ENCODE results near the gene CASZ1.
A peak's percentile ranks its signal among the peaks of the same experiment; 100 is the strongest.

The CASZ1 gene

DNA sequence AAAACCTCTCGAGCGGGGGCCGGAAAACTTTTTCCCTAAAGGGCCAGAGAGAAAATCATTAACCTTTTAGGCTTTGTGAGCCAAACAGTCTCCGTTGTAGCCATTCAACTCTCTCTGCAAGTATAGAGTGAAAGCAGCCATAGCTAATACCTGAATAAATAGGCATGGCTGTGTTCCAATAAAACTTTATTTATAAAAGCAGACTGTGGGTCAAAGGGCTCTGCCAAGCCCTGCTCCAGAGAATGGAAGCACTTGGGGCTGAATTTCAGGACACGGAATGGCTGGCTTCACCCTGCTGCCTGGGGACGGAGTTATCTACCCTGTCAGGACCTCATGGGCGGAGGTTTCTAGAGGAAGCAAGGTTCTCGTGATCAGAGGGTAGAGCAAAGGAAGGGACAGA is 92.7 kb downstream of the CASZ1 start:
- no peak for DNase-seq

DNA sequence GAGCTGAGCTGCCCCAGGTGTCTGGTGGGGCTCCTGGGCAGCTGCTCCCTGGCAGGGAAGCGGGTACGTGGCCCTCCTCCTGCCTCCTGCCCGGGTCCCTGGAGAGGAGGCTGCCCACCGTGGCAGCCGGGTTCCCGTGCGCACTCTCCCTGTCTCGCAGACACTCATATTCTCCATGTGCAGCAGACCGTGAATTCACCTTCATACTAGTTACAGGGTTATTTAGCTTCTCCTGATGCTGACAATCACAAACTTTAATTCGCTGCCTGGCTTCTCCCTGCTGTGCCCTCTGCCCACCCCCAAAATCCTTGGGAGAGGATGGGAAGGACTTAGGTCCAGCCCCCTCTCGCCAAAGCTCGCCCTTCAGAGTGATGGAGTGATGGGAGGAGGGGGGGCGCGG is 95.3 kb downstream of the CASZ1 start:
- DNase-seq: no peak

DNA sequence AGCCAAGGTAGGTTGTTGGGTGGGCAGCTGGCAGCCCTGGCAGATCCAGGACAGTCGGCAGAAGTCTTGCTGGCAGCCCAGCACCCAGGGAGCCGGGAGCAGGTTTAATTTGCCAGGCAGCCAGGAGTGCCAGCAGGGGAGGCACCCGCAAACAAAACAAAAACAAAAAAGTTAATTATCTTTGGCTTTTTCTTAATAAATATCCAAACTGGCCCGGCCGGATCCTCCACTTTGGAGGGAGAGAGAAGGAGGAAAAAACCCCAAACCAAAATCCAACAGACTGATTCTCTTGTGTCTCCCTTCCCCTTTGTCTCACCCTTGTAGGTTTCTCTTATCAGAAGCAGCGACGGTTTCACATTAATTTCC is 97.0 kb downstream of the CASZ1 start:
- no peak for DNase-seq

DNA sequence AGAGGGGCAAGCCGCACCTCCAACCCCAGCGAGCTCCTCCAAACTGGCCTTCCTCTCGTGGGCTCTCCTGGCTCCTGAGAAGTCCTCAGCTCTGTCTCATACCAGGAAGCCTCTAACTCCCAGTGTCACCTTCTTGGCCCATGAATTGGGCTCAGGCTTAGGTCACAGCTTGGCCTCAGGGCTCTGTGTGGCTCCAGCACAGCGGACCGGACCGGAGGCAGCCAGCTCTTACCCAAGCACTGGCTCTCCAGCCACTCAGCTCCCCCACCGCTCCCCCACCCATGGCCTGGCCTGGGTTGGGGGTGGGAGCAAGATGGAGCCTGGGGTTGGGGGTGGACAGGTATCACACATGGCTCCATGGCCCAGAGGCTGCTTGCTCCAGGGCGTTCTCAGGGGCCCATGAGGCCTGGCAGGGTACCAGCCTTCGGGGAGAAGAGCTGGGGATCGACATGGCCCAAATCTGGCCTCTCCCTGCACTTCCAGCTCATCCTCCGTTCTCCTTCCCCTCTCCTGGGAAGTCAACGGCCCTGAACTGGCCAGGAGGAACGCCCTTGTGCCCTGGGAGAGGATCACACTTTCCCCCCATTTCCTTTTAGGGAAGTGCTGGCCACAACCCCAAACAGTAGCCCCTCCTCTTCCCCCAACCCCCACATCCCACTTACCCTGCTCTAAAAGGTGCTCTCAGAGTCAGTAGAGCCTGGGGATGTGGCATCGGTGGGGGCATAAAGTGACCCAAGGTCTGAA is 97.5 kb downstream of the CASZ1 start:
- no peak for DNase-seq

DNA sequence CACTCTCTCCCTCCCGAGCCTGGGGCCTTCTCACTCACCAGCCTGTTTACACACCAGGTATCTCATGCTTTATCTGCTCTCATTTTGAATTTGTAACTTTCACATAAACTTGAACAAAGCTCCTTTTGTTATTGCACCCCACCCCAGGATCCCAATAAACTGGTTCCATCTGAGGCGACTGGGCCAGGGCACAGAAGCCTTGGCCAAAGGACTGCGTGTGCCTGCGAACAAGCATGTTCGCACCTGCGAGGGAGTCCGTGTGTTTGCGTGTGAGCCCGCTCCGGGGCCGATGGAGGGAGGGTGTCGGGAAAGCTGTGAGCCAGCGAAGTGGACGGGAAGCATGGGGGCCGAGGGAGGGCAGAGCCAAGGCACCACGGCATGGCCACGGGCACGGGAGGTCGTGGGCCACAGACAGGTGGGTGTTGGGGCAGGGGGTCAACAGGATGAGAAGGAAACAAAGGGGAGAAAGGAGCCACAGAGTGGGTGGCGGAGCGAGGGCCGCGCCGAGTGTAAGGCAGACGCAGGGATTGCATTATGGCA is 98.8 kb downstream of the CASZ1 start:
- DNase-seq: no peak

DNA sequence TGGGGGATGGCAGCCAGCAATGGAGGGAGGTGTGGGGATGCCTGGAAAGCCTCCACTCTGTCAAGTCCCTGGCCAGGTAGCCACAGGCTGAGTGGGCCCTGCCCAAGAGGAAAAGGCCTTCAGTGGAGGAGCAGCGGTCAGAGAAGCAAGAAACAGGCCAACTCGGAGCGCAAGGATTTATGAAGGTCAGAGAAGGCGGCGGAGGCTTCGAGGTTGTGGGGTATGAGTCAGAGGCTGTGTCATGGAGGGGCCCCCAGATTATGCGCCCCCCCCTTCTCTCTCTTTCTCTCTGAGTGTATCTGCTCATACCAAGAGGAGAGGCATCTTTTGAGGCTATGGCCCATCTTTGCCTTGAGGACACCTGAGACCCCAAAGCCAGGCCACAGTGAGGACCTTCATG is 99.5 kb downstream of the CASZ1 start:
- no peak for DNase-seq

DNA sequence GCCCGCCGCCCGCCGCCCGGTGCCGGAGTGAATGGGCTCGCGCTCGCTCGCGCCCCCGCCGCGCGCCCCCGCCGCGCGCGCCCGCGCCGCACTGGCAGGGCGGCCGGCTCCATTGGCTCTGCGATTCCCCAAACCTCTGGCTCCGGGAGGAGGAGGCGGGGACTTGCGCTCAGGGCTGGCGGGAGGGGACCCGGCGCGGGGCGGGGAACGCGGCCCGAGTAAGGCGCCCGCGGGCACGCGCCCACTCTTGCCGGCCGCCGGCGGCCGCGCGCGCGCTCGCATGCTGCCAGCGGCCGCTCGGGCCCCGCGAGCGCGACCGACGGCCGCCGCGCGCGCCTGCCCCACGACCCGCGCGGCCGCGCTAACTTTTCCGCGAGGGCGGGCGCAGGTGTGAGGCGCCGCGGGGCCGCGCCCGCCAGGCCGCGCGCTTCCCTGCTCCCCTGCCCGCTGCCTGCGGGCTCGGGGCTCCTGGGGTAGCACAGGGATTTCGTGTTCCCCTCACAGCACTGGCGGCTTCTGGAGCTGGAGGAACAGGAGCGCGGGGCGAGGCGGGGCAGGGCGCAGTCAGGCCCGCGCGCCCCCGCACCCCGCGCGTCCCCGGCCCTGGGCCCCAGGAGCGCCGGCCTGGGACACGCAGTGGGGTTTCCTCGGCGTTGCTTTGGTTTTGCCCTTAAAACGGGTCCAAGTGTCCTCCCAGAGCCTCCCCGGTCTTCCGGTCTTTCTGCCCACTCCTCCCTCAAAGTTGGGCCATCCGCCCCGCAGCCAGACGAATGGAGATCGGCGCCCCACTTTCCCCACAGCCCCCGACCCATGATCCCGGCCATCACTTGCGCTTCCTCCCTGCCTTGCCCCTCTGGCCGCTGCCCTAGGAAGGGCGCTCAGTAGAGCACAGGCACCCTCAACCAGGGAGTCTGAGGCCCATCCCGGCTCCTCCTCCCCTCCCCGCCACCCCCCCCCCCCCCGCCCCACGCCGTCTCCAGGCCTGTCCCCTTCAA is 101.5 kb downstream of the CASZ1 start:
- peak; percentile 93 for DNase-seq

DNA sequence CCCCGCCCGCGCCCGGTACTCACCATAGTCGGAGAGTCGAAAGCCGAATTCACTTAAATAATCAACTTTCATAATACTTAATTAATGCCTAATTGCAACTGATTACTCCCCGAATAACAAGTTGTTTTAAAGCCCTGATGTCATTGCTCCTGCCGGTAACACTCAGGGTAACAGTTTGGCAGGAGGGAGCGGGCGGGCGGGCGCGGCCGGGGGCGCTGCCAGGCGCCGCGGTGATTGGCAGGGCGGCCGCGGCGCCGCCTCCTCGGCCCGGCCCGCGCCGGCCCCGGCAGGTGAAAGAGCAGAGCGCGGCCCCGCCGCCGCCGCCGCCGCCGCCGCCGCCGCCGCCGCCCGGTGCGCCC is 102.2 kb downstream of the CASZ1 start:
- no peak for DNase-seq

DNA sequence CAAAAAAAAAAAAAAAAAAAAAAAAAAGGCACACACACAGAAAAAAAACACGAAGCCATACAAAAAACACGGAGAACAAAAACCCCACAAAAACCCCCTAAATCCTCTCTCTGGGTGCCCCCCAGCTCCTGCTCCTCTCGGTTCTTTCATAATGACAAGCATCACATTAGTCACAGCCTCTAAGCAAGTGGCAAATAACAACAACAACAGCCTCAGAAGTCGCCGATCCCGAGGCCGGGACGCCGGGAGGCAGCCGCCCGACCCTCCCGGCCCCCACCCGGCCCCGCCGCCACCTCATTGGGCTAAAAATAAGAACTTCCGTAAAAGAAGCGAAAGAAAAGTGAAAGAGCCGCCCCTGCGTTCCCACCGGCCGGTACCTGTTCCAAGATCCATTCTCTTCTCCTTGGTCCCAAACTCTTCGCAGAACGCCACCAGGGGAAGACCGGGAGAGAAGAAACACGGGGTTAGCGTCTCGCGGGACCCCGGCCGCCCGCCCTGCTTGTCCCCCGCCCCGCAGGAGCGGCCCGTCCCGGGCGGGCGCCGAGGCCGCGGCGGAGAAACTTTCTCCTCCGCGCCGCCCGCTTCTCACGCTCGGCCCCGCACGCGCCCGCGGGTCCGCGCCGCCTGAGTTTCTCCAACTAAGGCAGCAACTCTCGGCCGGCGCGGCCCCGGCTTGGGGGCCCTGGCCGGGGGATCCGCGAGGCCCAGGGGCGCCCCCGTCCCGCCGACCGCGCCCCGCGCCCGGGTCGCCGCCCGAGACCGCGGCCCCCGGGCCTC is 102.8 kb downstream of the CASZ1 start:
- DNase-seq: peak; percentile 82

DNA sequence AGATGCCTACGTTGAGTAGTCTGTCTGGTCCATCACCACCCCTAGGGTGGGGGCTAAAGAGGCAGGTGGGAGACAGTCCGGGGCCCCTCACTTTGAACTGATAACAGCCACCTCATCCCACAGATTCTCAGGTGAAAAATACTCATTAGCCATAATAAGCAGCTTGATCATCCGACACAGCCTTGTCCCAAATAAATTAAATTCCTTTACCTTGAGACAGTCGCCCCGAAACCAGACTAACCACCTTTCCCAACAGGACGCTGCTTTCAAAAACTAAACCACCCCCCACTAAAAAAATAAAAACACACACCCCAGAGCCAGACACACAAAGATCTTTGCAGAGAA is 103.3 kb downstream of the CASZ1 start:
- DNase-seq: no peak

DNA sequence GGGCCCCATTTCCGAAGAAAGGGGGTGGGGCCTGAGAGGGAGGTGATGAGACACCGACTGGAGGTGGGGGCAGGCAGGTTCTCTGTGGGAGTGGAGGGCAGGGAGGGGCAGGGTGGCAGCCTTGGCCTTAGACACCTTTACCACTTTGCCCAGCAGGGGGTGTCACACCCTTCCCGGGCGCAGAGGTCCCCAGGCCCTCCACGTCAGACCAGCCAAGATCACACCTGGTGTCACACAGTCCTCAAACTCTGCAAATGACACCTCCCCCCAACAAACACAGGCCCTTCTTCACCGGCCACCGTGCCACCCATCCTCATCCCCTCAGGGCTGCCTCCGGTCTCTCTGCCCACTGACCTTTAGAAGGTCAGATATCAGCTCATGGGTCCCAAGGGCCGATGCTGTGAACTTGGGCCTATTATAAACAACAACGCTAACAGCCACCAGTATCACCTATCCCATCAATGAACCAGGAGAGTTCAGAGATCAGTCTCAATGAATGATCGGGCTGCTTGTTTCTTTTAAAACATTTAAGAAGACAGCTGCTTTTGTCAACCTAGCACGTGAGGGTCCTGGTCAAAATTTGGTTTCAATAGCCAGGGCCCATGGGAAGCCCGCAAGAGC is 103.9 kb downstream of the CASZ1 start:
- DNase-seq: peak; percentile 87

DNA sequence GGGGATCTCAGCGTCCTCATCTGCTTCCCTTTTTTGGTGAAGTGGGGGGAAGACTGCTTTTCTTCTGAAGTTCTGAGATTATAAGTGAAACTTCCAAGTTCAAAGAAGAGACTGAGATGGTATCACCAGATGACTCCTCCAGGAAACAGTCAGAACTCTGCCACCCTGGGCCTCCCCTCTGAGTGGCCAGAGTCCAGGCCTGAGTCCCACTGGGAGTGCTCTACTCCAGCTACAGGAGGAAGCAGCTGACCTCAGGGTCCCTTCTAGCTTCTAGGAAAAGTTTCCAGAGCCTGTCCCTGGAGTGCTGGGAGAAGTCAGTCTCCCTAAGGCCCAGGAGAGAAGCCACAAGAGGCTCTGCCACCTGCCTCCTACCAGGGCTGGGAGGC is 104.7 kb downstream of the CASZ1 start:
- DNase-seq: no peak

DNA sequence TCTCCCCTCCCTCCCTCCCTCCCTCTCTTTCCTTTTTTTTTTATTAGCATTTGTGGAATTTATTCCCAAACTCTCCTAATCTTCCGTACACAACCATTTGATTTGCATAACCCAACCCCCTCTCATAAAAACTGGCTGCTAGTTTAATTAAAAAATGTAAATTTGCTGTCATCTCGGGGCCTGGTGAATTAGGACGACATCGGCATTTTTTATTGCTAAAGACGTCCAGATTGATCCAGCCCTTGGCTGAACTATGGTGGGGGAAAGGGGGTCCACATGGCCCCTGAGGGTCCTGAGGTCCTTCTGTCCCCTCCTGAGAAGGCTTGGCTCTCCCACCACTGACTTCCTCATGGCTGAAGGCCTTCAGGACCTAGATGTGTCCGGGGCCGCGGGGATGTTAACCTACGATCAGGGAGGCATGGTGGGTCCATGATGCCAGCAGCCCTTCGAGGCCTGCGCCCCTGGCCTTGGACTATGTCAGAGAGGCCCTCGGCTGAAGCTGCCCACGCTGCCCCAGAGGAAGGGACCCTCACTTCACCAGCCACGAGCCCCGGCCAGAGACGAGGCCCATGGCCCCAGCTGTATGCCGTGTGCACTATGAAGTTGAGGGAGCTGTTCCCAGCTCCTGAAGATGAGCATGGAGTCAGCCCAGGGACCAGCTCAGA is 105.2 kb downstream of the CASZ1 start:
- no peak for DNase-seq

DNA sequence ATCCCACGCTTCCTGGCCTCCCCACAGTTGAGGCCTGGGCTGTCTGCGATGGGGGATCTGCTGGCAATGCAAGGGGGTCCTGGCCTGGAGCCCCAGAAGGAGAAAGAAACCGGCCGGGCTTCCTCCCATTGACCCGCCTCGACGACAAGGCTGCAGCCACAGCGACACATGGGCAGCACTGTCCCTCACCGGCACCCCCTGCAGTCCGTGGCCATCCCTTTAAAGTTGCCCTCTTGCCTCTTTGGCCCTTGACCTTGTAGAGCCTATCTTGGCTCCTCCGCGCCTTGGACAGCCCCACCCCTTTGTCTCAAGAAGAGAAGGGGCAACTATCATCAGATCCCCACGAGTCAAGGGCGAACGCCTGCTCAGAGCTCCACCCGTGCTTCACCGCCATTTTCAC is 106.0 kb downstream of the CASZ1 start:
- DNase-seq: no peak

DNA sequence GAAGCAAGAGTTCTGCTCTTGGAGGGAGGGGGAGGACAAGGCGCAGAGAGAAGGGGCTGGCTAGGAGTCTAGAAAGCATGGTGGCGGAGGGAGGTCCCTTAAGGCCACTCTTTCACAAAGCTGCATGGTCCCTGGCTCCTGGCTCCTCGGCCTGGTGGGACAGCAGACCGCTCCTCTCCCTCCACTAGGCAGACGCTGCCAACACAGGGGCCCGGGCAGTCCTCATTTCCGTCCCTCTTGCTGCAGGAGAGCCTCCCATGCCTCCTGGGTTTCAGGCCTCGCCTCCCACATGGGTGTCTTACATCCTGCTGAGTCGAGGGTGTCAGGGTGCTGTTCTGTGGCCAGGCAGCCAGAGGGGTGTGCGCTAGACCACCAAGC is 108.0 kb downstream of the CASZ1 start:
- DNase-seq: no peak

DNA sequence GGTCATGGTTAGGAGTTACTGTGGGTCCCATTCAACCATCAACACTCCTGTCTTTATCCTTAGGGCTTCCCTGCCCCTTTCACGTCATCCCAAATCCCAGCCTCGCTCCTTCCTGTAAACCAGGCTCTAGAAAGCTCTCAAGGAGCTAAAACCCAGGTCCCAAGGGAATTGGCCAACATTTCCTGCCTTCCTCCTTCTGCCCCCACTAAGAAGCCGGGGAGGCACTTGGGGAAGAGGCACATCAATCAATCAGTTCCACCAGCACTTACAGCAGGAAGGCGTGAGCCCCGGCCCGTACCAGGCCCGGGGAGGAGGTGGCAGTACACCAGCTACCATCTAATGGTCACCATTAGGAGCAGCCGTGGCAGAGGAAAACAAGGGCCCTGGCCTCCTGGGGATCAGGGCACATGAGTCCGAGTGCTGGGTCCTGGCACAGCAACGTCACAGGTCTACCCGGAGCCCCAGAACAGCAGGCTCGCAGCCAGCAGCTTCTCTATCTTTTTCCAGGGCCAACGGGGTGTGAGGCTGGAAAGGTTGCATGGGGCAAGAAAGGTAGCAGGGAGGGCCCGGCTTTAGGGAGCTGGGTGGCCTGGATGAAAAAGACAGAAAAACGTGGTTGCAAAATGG is 108.6 kb downstream of the CASZ1 start:
- DNase-seq: no peak

DNA sequence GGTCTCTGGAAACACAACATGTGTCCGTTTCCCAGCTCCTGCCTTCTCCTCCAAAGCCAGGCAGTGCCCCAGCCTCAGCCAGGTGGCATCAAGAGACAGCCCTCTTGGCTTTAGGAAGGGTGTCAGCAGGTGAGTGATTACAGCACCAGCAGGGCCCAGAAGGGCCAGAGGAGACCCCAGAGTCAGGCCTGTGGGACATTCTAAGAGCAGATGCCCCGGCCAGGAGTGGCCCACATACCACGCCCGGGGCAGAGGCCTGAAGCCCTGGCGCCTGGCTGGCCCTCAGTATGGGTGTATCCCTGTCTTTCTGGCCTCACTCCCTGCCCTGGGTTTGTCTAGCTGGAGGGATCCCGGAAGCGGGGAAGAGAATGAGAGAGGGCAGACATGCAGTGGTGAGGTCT is 109.2 kb downstream of the CASZ1 start:
- no peak for DNase-seq

DNA sequence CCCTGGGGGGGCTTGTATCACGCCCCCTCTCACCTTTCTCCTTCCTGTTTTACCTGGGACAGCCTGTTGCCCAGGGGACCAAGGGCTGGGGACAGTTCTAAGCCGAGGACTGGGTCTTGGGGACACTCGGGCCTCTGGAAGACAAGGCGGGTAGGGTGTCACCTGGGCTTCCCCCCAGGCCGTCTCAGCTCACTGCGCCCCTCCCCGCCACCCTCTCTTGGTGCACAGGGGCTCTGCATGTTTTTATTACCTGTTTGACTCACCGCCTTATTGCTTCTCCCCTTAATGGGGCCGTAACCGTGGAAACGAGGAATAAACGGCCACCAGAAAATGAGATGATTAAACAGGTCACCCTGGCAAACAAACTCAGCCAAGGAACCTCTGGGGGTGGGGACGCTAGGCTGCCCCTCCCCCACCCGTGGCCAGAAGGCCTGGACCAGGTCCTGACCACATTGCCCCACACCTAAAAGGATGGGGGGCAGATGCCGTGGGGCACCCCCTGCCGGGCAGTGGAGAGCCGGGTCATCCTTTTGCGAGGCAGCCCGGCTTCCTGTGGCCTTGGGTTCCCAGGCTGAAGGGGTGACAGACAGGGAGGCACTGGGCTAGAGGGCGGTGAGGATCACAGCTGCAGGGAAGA is 109.9 kb downstream of the CASZ1 start:
- no peak for DNase-seq

DNA sequence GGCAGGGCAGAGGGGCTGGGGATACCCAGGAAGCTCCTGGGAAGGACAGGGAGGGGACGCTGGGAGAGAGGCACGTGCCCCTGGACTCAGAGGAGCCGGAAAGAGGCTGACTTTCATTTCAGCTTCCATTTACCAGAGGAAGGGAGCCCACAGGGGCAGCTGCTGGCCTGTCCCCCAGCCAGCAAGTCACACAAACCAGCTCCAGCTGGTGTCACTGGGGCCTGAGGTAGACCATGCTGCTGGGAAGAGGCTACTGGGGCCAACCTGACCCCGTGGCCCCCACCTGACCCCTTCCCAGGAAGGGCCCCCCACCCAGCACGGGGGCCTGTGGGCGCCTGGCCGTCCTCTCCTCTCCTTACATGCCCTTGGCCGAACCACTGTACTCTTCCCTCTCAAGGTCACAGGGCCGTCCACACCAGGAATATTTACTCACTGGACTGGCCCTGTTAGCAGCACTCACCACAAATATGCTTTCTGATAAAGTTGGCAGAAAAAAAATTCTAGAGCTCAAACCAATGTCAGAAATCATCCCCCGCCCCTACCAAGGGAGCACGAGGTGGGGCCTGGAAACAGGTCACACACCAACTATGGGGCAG is 110.5 kb downstream of the CASZ1 start:
- no peak for DNase-seq

DNA sequence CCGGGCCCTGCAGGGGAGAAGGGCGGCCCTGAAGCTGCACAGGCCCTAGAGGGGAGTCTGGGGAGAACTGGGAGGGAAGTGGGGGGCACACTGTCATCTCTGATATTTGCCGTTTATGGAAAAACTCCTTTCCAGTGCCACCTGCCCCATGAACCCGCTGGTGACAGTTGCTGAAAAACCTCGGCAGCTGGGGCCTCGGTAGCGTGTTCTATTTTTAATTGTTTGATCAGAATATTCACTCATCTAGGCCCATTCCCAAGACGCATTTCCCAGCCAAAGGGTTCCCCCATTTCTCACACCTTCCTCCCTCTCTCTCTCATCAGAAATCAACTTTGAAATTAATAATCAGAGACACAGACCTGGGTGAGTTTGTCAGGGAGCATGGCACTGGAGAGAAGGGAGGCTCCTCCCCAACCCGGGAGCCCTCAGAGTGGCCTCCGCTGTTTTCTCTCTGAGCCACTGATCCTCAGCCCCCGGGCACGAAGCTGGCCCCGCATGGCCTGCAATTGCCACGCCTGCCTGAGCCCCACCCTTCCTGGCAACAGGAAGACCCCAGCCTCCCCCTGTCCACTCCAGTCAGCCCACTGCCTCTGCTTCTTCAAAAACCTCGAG is 111.1 kb downstream of the CASZ1 start:
- no peak for DNase-seq

DNA sequence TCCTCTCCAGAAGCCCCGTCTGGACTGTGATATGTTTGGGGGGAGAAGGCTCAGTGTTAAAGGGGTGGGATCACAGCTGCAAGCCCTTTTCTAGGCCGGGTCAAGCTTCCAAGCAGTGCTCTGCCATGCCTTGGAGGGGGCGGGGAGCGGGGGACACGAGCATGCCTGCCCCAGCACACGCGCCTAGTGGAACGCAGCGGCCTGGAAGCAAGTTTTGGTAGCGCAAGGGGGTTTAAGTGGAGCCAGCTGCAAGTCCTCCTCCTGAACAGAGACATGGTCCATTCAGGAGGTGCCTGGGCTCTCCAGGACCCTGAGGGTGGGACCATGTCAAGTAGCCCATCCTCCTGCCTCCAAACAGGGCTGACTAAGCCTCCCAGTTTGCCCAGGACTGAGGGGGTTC is 112.2 kb downstream of the CASZ1 start:
- DNase-seq: no peak

All from activated effector memory CD4-positive, alpha-beta T cell treated with anti-CD3 and anti-CD28 coated beads, Interleukin-2, amount 50 U/mL, for 16 hours (primary cell).